ENCODE results near the gene PDZD7.

Gene PDZD7

DNA sequence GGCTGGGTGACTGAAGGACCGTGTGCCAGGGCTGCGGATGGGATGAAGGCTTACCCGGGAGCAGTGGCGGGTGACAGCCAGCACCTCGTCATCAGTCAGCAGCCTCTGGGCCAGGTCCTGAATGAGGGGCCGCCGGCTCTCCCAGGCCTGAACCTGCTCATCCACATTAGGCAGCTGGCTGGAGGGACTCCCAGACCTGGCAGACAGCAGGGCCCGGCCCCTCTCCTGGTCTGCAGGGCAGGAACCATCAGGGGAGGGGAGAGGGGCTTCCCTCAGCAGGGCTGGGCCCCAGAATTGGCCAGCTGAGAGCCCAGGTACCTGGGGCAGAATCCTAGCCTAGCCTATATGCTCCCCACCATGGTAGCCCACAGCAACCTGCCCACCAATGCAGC lies 15.4 kb downstream of the PDZD7 start:
- DNase-seq = no peak

DNA sequence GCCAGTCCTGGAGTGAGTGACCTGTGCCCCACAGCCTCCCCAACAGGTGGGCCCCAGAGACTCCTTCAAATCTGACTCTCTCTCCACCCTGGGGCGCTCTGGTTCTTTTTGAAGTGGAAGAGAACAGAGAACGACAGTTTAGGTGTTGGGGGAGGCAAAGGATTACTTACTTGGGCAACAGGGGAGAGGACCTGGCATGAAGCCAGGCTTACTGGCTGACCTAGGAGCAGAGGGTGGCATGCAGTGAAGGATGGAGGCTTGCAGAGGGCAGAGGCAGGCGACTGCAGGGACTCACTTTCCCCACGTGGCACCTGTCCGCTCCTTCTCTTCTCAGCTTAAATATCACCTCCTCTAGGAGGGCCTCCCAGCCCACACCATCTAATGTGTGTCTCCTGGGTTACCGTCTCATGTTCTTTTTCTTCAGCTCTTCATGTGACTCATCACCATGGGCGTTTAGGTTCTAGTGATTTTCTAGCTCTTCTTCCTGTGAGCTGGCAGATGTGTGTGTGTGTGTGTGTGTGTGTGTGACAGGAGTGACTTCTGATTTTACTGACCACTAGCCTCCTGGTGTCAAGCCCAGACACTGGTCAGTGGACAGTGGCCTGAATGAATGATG lies 15.9 kb downstream of the PDZD7 start:
- DNase-seq = no peak

DNA sequence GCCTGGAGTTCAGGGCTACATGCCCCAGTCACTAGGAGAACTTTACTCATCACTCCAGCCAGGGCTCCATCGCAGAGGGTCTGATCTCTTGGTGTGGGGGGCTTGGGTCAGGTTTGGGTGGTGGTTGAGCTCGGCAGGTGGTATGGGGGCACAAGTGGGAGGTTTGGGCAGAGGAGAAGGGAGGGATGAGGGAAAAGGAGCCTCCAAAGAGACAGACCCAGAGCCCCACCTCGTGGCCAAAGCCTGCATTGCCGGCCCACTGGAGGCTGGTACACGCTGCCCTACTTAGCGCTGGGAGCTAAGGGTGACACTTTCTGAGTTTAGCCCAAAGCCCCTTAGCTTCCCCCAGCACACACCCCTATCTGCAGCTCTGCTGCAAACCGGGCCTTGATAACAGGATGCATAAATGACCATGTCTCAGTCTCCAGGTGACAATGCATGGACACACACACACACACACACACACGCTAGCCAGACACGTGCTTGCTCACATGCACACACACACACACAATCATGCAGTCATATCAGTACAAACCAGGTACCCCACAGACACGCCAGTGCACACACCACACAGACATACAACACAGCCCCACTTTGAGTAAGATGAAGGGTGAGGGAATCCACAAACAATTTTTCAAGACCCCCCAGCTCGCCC lies 16.6 kb downstream of the PDZD7 start:
- peak; percentile 54 for DNase-seq

DNA sequence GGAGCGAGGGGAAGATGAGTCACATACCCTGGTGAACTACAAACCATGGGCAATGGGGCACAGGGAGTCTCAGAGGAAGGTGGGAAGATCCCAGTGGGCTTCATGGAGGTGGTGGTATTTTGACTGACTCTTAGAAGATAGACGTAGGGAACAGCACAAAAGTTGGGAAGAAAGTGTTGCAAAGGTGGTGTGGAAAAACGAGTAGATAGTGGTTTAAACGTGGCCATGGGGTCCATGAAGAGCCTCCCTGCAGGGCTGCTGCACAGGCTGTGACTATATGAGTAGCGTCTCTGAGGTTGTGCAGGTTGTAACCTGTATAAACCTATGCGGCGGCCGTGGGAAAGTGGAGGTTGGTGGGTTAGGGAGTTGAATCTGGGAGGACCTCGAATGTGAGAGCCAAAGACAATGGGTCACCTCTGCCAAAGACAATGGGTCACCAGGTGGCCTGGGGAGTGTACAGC lies 17.5 kb downstream of the PDZD7 start:
- DNase-seq = peak; percentile 16

- peak; percentile 73 for DNase-seq
These were observed 18.2 kb downstream of the PDZD7 start for GRCh38 chr10:101012525-101013364.

GRCh38 chr10:101011517-101012423 lies 19.2 kb downstream of the PDZD7 start:
- DNase-seq = no peak

GRCh38 chr10:101010329-101010728 lies 20.6 kb downstream of the PDZD7 start:
- DNase-seq = no peak

DNA sequence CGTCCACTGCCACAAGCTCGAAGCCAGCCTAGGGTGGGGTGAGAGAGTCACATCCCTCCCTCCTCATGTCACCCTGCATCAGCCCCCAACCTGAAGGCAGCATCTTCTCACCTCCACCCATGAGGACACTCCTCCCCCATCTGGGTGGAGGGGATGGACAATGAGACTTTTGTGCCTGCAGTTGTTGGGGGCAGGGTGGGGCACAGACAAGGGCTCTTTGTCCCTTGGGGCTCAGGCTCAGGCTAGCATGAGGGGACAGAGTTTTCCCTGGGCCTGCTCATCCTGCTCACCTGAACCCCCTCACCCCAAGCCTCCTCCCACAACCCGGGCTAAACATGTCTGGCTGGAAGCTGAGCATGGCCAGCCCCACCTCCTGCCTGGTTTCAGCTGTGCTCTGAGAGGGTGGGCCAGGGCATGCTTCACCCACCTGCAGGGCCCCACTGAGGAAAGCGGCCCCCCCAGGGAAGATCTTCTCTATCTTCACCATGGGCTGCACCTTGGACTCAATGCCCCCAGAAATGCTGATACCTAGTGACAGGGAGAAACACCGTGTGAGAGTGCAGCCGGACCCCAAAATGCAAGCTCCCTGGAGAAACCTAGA lies 22.0 kb downstream of the PDZD7 start:
- DNase-seq = no peak

DNA sequence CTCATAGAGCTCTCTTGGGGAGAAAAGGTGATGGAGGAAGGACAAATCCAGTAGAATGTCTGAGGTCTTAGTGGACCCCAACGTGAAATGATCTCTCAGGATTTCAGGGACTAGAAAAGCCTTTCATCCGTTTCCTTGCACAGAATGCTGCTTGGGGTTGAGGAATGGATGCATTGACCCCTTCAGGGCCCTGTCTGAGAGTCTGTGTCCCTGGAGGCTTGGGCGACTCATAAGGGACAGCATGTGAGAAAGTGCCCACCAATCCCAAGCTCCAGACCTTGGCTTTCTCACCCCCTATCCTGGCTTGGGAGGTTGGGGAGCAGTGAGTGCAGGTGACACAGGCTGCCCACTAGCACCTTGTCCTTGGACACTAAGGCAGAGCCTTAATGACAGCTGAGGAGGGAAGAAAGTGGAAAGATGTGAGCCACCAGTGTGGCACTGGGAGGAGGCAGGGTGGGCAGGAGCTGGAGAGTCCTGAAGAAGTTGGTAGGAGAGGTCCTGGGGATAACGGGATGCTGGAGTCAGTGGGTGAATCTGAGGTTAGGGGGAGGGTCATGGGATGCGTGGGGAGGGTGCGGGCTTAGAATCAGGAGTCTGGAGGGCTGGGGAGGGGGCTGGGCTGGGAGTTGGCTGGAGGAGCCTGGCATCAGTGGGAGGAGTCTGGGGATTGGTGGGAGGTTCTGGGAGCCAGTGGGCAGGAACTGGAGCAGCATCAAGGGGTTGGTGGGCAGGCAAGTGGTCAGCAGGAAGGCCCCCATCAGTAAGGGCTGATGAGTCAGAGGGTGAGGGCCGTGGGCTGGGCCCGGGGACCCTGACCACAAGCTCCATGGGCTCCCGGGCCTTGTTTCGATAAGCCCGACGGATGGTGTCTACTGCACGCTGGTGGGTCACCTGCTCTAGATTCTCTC lies 22.8 kb downstream of the PDZD7 start:
- DNase-seq = no peak

DNA sequence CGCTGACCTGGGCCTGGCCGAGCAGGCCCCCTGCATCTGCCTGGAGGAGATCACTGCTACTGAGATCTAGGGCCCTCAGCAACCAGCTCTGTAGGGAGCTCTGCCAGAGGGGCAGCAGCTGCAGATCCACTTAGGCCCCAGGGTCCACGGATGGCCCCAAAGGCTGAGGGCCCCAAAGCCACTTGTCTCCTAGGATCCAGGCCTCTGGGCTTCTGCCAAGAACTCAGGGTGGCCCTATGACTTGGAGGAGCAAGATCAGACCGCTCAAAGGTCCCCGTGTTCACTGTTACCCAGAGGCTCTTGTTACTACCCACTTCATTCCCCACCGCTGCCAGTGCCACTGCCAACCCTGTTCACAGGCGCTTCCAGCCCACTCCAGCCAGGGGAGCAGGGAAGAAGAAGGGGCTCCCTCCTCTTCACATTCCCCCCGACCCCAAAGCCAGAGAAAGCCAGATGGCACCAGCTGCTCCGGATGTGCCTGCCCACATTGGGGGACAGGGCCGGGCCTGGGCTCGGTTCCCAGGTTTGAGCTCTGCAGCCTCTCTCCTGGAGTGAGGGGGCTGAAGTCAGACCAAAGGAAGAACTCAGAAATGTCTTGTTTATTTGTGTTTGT lies 23.7 kb downstream of the PDZD7 start:
- no peak for DNase-seq

DNA sequence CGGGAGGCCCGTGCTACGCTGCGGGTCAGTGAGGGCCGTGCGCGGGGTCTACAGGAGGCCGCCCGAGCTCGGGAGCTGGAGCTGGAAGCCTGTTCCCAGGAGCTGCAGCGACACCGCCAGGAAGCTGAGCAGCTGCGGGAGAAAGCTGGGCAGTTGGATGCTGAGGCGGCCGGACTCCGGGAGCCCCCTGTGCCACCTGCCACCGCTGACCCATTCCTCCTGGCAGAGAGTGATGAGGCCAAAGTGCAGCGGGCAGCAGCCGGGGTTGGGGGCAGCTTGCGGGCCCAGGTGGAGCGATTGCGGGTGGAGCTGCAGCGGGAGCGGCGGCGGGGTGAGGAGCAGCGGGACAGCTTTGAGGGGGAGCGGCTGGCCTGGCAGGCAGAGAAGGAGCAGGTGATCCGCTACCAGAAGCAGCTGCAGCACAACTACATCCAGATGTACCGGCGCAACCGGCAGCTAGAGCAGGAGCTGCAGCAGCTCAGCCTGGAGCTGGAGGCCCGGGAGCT lies 24.3 kb downstream of the PDZD7 start:
- DNase-seq = no peak

GRCh38 chr10:101005869-101006567 lies 24.9 kb downstream of the PDZD7 start:
- DNase-seq = no peak

DNA sequence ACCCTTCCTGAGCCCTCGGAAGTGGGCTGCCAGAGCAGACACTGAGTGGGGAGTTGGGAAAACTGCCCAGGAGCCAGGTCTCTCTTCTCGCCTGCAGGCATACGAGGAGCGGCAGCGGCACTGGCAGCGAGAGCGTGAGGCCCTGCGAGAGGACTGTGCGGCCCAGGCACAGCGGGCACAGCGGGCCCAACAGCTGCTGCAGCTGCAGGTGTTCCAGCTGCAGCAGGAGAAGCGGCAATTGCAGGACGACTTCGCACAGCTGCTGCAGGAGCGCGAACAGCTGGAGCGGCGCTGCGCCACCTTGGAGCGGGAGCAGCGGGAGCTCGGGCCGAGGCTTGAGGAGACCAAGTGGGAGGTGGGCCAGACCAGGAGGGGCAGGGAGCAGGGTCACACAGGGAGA lies 25.6 kb downstream of the PDZD7 start:
- no peak for DNase-seq

- DNase-seq = no peak
These were observed 27.2 kb downstream of the PDZD7 start for GRCh38 chr10:101003639-101004206.

DNA sequence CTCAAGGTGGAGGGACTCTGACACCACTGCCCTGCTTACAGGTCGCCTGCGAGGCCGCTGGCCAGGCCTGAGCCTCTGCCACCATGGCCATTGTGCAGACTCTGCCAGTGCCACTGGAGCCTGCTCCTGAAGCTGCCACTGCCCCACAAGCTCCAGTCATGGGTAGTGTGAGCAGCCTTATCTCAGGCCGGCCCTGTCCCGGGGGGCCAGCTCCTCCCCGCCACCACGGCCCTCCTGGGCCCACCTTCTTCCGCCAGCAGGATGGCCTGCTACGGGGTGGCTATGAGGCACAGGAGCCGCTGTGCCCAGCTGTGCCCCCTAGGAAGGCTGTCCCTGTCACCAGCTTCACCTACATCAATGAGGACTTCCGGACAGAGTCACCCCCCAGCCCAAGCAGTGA lies 28.5 kb downstream of the PDZD7 start:
- no peak for DNase-seq

- DNase-seq = no peak
These were observed 29.3 kb downstream of the PDZD7 start for GRCh38 chr10:101001659-101002035.

DNA sequence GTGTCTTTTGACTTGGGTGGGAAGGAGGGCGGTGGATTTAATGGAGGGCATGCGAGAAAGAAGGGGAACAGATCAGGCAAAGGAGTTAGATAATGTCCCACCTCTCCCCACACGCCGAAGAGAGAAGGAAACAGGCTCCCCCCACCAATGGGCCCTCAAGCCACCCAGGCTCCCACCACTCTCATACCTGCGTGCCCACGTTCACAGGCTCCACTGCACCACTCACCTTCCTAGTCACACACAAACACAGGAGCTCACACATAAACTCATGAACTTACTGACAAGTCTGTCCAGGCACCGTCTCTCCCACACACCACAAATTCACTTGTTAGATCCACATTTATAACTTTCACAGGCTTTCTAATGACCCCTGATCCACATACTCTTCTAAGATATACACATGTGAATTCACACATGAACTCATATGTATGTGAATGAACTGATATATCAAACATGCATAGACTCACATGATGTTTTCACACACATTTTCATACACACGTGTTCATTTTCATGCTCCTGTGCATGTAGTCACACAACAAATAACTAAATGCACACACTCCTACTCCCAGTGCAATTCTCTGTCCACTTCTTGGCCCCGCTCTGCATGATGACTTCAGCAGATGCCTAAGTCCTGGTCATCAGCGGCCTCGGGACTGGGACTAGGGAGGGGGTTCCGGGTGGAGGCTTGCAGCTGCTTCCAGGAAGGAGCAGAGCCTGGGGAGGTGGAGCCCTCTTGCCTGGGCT lies 29.8 kb downstream of the PDZD7 start:
- DNase-seq = no peak

GRCh38 chr10:101000127-101000914 lies 30.6 kb downstream of the PDZD7 start:
- DNase-seq = peak; percentile 16
